ENCODE measurements around the gene ADSS2. TPM values are rescaled to one million over a fixed set of nuclear protein-coding genes. Genes with fewer than 3 reads are reported as not detected.

Gene ADSS2
- total RNA-seq, 2 experiments from 2014 or later, result 53.7 to 54.2 TPM

DNA sequence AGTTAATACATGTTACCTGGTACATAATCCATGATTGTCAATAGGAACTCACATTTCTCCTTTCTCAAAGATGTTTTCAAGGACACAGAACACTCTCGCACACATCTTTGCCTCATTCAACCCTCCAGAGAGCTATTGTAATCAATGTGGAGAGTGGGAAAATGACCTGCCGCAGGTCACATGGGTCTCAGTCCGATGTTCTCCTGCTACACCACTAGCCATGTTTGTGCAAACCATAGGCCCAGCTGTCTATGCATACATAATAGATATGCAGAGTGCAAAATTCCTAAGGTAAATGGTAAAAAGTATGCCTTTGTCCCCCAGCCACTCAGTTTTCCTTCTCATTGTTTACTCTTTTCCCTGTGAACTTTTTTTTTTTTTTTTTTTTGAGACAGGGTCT lies 89.2 kb downstream of the ADSS2 start:
- Mint-ChIP-seq H3K4me3 (no peak overlapping the region), H3K4me1 (no peaks in the 10 kb centered on the region), H3K27me3 (no peaks in the 10 kb centered on the region), H3K9me3 (peaks cover 10% of the 10 kb centered on the region), H3K27ac (no peak overlapping the region), H3K36me3 (ENCODE audit: low read depth) (no peaks in the 10 kb centered on the region)
- CTCF ChIA-PET, result interaction anchor here (0.7 kb wide), 1 partner anchor 63 kb away, joined by 3 read pairs; no protein-coding TSS in a partner anchor
- POLR2A ChIA-PET, result no interaction called here
- no peak for DNase-seq

DNA sequence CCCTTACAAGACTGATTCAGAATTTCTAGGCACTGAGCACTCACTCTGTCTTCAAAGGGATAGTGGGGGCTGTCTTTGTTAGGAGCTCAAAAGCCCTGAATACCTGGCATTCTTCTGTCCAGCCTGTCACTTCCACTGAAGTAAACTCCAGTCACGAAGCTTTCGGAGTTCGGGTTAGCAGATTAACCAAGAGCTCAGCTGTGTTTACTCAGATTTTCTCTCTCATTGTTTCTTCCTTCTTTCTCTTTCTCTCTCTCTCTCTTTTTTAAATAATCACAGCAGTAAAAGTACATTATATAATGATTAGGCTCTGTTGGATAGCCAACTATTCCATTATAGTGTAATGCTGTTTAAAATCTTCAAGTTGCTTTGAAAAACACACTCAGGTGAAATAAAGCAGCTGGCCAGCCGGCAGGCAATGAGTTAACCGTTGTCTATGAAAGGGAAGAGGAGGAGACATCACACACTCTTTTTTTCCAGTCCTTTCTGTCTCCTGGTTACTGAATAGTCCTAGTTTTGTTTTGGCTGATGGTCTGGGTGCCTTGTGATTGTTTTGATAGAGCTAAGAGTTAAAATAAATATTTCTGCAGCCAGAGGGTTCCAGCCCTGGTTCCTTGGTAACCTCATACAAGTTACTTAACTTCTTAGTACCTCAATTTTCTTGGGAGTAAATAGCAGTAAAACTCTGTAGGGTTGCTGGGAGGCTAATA lies 89.8 kb downstream of the ADSS2 start:
- H3K4me3 Mint-ChIP-seq, result no peak overlapping the region
- no peaks in the 10 kb centered on the region for H3K4me1 Mint-ChIP-seq
- ChIA-PET POLR2A (no interaction called here), CTCF (interaction anchor here (0.7 kb wide), 1 partner anchor 62 kb away, joined by 3 read pairs; no protein-coding TSS in a partner anchor)
- no peaks in the 10 kb centered on the region for H3K27me3 Mint-ChIP-seq
- no peaks in the 10 kb centered on the region for H3K36me3 Mint-ChIP-seq (ENCODE audit: low read depth)
- DNase-seq, result no peak
- H3K9me3 Mint-ChIP-seq, result peaks cover 12% of the 10 kb centered on the region
- no peak overlapping the region for H3K27ac Mint-ChIP-seq

Other genes with a start within 250 kb of the ADSS2 start
- under 1 TPM; 0.23 to 0.93 TPM for gene CATSPERE, start 9.4 kb upstream of the ADSS2 start, total RNA-seq
- gene DESI2, start 201.2 kb upstream of the ADSS2 start, total RNA-seq, result 10 to 100 TPM; 26.6 to 31.4 TPM

Measured in activated CD4-positive, alpha-beta memory T cell treated with anti-CD3 and anti-CD28 coated beads, Interleukin-2, amount 10 ng/mL, durations not matched to agents 7 days and 5 days (primary cell).